Measurements from ENCODE around the gene ASTN1. TPM values are rescaled to one million over a fixed set of nuclear protein-coding genes. Genes with fewer than 3 reads are reported as not detected.

The ASTN1 gene
- total RNA-seq, 2 donors from 2014 or later = 1.3 TPM

GRCh38 chr1:176987016-176987415 lies 177.5 kb downstream of the ASTN1 start:
- no peak for TF ChIP-seq CTCF (IDR thresholded peaks at IDR 0.05)
- Histone ChIP-seq H3K27me3 (no peaks in the 10 kb centered on the region), H3K9me3 (no peaks in the 10 kb centered on the region)

GRCh38 chr1:176983731-176984130 lies 180.8 kb downstream of the ASTN1 start:
- no peak overlapping the region for H3K4me3 ChIP-seq

More at GRCh38 chr1:176987016-176987415, 177.5 kb downstream of the ASTN1 start:
- no peaks in the 10 kb centered on the region for H3K4me1 ChIP-seq
- H3K36me3 ChIP-seq = no peaks in the 10 kb centered on the region
- DNase-seq (ENCODE audit: low spot score) = no peak
- no peak overlapping the region for H3K27ac ChIP-seq
- no peak overlapping the region for H3K4me3 ChIP-seq

DNA sequence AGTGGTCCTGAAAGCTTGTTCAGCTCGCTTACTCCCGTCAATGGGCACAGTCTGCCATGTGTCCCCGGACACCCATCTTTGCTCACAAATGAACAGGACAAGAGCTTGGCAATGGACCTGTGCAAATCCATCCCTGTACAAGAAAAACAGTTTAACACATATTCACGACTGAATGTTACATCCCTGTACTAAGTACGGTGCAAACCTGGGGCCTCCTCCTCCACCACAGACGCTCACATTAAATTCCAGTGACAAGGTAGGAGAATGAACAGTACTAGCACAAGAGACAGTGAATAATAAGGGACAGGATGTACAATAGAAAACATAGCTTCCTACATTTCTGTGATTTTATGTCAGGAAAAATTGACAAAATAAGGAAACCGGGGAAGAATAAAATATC lies 187.7 kb downstream of the ASTN1 start:
- H3K4me1 ChIP-seq = no peaks in the 10 kb centered on the region
- no peak overlapping the region for H3K4me3 ChIP-seq
- H3K36me3 ChIP-seq = no peaks in the 10 kb centered on the region
- H3K27me3 ChIP-seq = no peaks in the 10 kb centered on the region
- no peak for TF ChIP-seq CTCF (IDR thresholded peaks at IDR 0.05)
- H3K27ac ChIP-seq = no peak overlapping the region
- no peaks in the 10 kb centered on the region for H3K9me3 ChIP-seq
- DNase-seq (ENCODE audit: low spot score) = no peak

More at GRCh38 chr1:176983731-176984130, 180.8 kb downstream of the ASTN1 start:
- H3K4me1 ChIP-seq = no peaks in the 10 kb centered on the region
- no peaks in the 10 kb centered on the region for H3K36me3 ChIP-seq
- DNase-seq (ENCODE audit: low spot score) = no peak
- no peak overlapping the region for H3K27ac ChIP-seq
- no peaks in the 10 kb centered on the region for H3K27me3 ChIP-seq
- no peak for TF ChIP-seq CTCF (IDR thresholded peaks at IDR 0.05)
- no peaks in the 10 kb centered on the region for H3K9me3 ChIP-seq

DNA sequence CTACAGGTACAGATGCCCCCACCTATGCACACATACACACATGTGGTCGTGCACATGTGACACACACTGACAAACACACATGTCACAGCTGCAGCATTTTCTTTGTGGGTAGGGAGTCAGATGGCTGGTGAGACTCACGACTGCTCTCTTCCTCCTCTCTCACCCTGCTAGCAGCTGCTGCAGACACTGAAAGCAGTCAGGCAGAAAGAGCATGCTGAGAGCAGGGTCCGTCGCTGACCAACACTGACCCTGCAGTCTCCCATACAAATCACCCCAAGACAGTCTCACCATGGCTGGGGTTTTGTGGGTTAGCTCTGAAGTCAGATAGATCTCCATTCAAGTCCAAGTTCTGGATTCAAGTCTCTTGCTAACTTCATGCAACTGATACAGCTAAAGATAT lies 188.3 kb downstream of the ASTN1 start:
- no peak for TF ChIP-seq CTCF (IDR thresholded peaks at IDR 0.05)
- Histone ChIP-seq H3K27me3 (no peaks in the 10 kb centered on the region), H3K4me1 (no peaks in the 10 kb centered on the region), H3K4me3 (no peak overlapping the region), H3K27ac (no peak overlapping the region), H3K9me3 (no peaks in the 10 kb centered on the region), H3K36me3 (no peaks in the 10 kb centered on the region)
- DNase-seq (ENCODE audit: low spot score) = no peak

GRCh38 chr1:176964687-176965086 lies 199.8 kb downstream of the ASTN1 start:
- Histone ChIP-seq H3K9me3 (no peaks in the 10 kb centered on the region), H3K27ac (no peak overlapping the region), H3K4me1 (no peaks in the 10 kb centered on the region), H3K27me3 (no peaks in the 10 kb centered on the region), H3K36me3 (no peaks in the 10 kb centered on the region), H3K4me3 (no peak overlapping the region)
- no peak for TF ChIP-seq CTCF (IDR thresholded peaks at IDR 0.05)
- no peak for DNase-seq (ENCODE audit: low spot score)

DNA sequence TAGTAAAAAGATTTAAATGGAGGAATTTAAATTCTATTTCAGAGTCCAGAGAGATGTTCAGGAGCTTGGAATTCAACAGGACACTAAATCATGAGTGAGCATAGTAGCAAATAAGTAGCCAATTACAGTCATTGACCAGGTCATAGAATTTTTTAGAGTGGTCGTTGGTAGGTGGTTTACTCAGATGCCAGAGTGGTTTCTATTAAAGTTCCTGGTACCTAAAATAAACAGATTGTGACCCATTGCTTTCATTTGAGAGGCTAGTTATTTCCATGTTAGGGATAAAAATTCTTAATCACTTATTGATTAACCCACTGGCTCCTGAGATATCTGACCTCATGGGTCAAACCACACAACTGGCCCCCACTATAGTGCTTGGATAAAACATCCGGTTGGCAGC lies 201.3 kb downstream of the ASTN1 start:
- Histone ChIP-seq H3K27ac (no peak overlapping the region), H3K9me3 (no peaks in the 10 kb centered on the region), H3K4me3 (no peak overlapping the region), H3K27me3 (no peaks in the 10 kb centered on the region), H3K36me3 (no peaks in the 10 kb centered on the region), H3K4me1 (no peaks in the 10 kb centered on the region)
- DNase-seq (ENCODE audit: low spot score) = no peak
- TF ChIP-seq CTCF (IDR thresholded peaks at IDR 0.05) = no peak

Measured in right atrium auricular region (tissue), 2 donors.